Activated CD8-positive, alpha-beta memory T cell treated with anti-CD3 and anti-CD28 coated beads, Interleukin-2, amount 50 U/mL, for 4 hours (primary cell): ENCODE measurements around the gene FOXR1.

ENCODE experiments used
- DNase-seq: peaks from one replicate; pipeline ENCODE4 v3.0.0-alpha.2; 2020

Gene FOXR1, protein sequence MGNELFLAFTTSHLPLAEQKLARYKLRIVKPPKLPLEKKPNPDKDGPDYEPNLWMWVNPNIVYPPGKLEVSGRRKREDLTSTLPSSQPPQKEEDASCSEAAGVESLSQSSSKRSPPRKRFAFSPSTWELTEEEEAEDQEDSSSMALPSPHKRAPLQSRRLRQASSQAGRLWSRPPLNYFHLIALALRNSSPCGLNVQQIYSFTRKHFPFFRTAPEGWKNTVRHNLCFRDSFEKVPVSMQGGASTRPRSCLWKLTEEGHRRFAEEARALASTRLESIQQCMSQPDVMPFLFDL

DNA sequence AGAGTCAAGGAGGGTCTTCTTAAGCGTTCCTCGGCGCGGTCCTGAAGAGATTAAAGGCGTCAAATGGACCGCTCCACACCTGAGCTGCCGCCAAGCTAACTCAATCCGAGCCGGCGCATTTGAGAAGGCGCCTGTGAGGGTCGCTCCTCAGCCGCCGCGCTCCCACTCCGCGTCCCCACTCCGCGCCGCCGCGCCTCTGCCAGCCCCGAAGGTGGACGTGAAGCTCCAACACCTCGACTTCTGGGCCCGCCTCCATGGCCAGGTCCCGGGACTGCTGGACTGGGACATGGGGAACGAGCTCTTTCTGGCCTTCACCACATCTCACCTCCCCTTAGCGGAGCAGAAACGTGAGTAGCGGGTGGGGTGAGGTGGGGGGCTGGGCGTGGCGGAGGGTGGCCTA is at the start of gene FOXR1:
Gene FOXR1, plus strand, starts transcription at position 116 of the 400 bp plus-strand sequence. Its CDS starts 171 bp downstream, at position 287.
- no peak for DNase-seq

DNA sequence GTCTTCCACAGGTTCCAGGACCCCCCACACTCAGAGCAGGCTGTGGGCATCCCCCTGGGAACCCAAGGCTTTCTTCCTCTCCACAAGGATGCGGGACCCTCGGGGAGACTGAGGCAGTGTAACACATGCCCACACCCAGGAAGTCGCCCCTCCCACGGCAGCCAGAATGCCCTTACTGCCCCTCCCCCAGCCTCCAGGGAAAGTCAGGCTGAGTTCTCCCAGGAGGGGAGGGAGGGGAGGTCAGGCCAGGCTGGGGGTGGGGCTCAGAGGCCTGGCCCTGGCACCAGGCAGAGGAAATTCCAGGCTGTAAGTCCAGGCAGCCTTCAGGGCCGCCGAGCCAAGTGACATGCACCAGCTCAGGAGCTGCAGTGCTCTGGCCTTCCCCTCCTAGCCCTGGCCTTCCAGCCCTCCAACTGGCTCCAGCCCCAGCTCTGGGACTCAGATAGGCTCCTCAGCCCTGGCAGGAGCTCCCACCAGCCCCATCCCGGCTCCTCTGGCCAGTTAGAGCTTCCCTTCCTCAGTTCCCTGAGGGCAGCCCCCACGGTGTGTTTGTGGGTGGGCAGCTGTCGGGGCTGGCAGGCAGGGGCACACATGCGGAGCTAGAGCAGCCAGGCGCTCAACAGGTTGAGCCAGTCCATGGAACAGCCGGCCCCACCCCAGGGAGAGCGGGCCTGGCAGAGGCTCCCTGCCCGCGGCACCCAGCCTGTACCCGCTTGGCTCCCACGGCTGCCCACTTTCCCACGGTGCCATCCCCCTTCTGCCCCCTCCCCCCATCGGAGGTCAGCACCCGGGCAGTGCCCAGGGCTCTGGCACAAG is 49.4 kb upstream of the FOXR1 start:
- DNase-seq, result no peak

DNA sequence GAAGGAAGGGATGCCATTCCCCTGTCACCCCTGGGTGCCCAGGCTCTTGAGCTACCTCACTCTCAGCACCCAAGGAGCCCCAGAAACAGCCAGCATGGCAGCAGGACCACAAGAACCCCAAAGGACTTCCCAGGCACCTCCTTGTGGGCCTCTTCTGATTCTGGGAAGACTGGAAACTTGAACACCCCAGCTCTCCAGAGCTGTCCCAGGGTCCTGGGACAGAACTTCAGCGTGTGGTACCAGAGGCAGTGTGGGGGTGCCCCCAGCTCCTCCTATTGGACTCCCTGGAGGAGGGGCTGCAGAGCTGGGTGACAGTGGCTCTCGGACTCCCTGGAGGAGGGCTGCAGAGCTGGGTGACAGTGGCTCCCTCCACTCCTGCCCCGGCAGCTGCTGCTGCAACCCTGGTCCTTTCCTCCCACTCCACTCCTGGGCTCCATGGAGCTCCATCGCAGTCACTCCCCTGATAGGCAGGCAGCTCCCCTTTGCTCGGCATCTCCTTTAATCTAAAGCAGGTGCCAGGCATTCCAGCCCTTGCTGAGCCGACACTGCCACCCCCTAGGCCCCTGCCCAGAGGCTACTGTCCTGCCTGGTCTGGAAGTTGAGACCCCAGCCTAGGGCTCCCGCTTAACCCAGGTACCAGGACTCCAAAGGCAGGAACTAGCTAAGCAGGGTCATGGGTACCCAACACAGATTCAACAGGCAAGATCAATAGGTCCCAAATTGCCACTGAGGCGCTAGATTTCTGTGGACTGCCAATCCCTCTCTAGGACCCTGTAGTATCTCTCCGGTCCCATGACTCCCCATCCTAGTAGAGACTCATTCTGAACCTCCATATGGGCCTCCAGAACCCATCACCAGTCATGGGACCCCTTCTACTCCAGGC is 48.6 kb upstream of the FOXR1 start:
- no peak for DNase-seq

DNA sequence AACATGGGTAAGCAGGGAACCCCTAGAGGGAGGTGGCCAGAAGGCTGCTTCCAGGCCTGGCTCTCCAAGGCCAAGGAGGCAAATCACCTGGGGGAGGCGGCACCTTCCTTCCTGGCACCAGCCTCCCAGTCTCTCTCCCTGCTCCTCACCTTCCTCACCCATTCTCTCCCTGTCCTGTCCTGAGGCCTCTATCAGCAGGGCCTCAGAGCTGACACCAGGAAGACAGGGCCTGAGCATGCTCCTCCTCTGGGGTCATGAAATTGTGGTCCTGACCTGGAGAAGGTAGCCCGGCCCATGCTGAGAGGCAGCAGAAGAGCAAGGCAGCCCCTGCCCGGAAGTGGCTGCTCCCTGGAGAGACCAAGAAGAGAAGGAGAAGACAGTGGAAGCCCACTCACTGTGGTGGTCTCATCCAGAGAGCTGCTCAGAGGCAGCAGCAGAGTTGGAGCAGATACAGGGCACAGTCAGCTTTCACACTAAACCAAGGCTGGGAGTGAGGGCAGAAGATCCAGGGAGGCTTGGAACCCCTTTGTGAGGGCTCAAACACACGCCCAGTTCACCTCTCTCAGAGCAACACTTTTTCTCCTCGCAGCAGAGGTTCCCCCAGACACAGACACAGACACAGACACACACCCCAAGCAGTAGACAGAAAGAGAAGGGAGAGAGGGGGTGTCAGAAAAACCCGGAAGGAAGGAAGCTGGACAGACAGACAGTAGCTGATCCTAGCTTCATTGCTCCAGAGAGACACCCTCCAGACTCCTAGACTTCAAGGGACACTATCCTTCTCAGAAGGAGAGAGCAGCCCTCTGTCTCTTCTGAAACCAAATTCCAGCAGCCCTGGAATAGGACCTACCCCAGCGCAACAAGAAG is 47.6 kb upstream of the FOXR1 start:
- no peak for DNase-seq

DNA sequence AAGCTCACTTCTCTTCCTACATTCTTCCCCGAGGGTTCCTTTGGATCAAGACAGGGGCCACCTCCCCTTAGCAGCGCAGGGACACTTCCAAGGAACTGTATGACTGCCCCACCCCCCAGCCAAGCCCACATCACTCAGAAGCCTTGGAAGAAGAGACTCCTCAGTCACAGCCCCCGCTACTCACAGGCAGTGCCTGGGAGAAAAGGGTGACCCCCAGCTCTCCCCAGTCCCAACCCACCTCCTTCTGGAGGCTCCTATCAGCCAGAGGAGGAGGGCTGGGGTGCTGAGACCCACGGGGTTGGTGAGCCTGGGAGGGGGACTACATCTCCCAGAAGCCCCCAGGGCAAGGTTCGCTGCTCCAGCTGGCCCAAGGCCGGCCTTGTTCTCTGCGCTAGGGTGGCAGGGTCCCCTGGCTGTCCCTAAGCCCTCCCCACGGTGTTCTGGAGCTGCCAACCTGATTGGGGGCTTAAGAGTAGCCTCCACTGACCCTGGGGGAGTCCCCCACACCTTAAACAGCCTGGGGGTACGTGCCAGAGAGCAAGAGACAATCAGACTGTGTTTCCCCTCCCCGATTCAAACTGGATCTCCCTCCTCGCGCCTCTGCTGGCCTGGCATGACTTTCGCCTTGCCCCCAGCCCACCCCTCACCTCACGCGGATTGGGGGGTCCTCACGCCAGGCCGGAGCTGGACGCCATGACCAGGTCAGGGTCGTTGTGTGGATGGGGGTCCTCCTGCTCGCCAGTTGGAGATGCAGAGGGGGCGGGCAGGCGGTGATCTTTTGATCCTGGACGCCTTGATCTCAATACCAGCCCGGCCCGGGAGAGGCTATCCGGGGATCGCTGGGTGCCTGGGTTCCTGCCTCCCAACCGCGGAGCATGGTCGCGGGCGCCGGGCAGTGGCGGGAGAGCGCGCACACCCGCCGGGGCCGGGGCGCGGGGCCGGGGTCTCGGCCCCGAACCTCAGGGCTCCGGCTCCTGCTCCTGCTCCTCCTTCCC is 46.7 kb upstream of the FOXR1 start:
- DNase-seq, result peak; percentile 54

DNA sequence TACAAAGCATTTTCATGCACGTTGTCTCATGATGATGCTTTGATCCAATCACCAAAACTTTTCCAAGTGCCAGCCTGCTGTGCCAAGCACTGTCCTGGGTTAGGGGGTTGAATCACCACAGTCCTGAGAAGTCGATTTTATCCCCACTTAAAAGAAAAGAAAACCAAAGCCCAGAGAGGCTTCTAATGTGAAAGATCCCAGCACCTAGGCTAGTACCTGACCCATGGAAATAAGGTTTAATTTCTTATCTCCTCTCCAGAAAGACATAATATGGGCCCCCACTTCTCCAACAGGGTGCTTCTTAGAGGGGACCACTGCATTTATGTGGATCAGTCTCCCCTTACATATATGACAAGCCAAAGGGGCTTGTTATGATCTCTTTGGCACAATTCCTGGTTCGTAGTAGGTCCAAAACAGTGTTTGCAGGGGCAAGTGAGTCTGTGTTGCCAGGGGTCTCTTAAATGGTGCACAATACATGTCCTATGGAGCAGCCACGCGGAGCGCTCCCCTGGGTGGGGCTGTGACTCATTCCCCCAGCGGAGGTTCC is 43.9 kb upstream of the FOXR1 start:
- no peak for DNase-seq

DNA sequence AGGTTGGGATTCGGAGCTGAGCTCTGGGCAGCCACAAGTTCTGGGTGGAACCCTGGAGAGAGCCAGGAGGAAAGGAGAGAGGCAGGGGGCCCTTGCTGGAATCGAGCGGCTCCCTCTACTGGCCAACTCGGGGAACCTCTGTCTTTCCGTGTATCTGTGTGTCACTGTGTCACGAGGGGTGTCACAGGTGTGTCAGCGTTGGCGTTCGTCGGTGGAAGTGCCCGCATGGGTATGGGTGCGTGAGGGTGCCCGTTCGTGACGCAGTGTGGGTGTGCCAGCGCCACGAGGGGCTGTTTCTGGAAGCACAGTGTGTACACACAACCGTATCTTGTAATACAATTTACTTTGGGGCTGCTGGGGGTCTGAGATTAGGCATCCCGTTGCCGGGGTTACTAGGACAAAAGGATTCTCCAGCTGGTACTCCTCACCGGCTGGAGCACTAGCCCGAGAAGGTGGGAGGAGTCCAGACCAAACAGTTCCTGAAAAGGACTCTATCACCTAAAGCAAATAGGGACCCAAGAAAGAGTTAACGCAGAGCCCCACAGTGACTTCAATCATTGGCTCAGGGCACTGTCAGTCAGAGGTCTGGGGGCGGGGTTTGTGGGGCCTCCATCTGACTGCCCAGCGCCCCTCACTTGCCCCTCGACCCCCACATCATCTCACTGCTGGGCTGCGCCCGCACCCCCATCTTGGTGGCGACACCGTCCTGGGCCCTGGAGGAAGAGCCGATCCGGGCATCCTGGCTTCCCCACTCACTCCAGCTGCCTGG is 43.3 kb upstream of the FOXR1 start:
- peak; percentile 91 for DNase-seq

DNA sequence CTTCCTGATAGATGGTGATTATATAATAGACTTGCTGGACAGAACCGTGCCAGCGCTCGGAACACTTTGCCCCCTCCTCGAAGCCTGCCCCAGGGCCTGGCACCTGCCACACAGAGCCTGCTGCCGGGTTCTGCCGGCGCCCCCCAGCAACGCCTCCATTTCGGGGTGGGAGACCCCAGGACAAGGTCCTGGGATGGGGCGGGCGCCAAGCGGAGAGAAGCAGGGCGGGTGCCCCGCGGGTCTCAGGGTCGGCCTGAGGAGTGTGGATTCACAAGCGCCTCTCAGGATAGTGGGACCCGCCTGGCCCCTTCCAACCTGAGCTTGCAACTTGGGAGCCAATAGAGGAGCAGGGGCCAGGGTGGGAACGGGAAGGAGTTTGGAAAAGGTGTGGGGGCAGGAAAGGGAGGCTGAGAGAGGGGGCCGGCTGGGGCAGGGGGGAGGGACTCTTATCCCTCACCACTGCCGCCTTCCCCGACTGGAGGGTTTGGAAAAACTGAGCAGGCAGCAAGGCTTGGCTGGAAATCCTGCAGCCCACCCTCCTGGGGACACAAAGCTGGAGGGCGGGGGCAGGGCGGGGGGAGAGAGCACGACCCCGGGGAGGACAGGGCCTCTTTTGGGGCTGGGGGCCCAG is 42.6 kb upstream of the FOXR1 start:
- peak; percentile 56 for DNase-seq

DNA sequence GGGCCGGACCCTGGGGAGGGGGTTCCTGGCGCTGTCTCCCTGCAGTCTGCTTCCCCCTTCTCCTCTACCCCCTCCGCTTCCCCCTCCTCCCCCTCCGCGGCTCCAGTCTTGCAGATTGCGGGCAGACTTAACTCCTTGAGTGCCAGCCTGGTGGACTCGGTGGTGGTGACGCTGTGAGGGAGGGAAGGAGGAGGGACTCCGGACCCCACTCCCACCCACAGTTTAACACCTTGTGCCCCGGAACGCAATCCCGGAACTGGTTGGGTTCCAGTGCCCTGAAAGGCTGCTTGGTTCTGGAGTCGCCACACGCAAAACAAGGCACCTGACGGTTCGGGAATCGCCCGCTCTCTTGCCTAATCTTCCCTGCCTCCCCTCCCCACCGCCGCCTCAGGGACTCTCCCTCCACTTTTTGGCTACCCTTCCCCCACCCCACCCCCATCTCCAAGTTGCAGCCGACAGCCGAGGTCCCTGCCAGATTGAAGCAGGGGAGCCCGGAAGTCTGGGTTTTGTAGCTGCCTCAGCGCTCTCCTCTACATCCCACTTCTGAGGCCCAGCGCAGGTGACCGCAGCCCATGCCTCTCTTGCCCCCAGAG is 42.0 kb upstream of the FOXR1 start:
- peak; percentile 76 for DNase-seq

DNA sequence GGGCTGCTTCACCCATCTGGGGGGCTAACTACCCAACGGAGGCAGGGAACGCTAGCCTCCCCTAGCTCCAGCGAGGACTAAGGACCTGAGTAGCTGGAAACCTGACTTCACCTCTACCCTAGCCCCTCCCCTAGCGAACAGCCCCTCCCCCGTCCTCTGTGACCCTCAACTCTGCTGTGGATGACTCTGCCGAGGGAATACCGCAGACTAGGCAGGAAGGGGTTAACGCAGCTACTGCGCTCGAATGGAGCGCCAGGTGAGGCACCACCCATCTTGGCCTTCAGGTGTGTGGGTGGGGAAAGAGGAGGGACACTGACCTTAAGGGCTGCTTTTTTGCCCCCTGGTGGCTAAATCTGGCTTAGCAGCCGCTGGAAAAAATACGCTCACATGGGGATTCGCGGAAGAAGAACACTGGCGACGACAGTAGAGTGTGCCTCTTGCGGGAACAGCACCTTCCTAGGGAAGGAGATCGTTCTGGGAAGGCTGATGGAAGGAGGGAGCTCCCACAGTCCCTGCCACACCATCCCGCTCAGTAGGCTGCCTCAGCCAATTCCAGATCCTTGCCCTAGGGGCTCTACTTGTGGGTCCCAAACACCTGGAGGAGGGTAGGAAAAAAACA is 41.4 kb upstream of the FOXR1 start:
- DNase-seq, result peak; percentile 87

DNA sequence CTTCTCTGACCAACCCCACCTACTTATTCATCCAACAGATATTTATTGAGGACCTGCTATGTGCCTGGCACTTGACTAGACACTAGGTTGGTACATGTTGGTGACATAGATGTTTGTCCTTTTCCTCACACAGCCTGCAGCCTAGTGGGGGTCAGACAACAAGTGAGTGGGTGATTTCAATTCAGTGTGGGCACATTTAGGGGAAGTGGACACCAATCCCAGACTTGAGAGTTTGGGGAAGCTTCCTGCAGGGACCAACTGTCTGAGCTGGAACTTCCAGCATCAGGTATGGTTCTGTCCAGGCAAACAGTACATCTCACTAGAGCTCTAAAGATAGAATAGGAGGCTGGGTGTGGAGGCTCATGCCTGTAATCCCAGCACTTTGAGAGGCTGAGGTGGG is 40.0 kb upstream of the FOXR1 start:
- DNase-seq, result no peak

DNA sequence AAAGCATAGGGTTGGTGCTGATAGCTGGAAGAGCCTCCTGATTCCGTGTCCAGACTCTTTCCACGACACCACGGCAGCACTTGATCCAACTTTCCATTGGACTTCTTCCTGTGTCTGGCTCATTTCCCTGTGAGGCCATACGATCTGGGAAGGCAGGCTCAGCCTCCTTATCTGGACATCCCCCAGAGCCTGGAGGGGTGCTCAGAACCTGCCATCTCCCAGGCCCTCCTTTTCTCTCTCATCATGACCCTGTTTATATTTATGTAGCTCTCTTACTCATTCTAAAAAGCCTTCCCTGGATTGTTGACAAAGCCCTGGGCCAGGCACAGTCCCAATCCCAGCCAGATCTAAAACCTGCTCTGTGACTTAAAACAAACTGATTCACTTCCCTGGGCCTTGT is 38.1 kb upstream of the FOXR1 start:
- DNase-seq, result no peak

DNA sequence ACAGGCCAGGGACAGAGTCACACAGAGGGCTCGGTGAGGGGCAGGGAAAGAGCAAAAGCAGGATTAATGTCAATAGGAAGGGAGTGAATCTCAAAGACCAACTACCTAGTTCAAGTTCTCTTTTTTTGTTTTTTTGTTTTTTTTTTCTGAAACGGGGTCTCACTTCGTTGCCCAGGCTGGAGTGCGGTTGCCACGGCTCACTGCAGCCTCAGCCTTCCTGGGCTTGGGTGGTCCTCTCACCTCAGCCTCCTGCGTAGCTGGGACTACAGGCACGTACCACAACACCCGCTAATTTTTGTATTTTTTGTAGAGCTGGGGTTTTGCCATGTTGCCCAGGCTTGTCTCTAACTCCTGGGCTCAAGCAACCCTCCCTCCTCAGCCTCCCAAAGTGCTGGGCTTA is 36.2 kb upstream of the FOXR1 start:
- DNase-seq, result no peak

DNA sequence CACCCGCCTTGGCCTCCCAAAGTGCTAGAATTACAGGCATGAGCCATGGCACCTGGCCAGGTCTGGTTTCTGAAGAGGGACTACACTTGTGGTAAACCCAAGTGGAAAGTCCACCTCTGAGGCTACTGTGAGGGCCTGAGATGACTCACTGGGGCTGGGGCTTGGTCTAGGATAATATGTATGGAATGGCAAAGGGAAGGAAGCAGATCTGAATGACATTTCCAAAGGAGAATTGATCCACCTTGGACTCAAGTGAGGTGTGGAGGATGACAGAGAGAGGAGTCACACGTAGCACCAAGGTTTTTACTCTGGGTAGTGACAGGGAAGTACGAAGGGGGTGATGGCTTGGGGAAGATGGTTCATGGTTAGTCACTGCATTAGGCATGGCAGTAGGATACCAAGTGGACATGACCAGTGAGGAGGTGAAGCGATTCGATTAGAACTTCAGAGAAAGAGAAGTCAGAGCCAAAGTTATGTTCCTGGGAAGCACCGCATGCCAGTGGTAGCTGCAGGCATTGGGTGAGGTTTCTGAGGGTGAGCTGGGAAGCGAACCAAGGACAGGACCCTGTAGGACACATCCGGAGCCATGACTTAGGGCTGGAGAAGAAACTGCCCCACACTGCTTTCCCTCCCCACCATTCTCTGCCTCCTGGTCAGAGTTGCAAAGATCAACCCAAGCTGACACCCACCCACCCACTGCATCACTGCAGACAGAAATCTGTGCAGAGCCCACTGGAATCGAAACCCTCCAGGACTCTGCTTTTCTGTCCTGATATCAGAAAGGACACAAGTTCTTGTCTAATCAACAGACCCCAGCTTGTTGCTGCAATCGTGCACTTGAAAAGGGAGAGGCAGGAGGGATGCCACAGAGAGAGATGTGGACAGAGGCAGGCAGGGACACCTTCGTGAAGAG is 32.8 kb upstream of the FOXR1 start:
- no peak for DNase-seq

DNA sequence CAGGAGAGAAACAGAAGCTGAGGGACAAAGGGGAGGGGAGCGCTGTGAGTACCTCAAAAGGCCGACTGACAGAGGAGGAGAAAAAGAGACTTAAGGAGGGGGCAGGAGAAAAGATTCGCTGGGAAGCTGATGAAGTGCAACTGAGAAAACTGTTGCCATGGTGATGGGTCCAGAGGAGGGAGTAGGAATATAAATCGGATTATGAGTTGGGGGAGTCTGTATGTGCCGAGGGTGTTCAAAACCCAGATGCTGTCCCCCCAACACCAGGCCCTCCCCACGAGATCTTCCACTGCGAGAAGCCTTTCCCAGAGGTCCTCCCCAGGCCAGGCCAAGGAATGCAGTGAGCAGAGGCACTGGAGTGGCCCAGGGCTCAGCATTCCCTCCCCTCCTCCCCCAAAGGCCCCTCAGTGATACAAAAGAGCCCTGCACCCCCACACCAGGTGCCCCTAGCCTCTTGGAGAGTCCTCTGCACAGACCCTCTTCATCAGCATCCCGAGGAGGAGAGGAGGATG is 32.1 kb upstream of the FOXR1 start:
- no peak for DNase-seq

DNA sequence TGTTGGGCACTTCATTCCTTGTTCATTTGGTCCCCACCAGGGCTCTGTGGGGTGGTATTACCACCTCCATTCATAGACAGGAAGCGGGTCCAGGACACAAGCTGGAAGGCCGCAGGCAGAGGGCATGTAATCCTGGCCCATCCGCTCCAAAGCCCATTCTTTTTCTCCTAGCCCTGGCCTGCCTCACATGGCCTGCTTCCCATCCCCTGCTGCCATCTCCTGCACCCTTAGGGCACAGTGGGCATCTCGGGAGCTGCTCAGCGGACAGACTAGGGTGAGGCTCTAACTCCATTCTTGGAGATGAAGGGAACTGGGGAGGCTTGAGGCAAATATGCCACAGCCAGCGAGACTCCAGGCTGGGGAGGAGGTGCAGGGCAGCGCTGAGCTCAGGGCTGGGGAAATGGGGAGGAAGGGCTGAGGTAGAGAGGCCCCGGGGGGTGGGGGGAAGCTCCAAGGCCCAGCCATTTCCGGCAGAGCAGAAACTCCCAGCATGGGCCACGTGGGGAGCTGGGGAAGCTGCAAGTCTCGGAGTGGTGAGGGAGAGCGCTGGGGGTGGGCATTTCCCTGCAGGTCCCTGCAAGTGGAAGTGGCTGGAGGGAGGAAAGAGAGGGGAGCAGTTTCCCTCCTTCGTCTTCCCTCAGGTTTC is 31.5 kb upstream of the FOXR1 start:
- DNase-seq, result no peak

DNA sequence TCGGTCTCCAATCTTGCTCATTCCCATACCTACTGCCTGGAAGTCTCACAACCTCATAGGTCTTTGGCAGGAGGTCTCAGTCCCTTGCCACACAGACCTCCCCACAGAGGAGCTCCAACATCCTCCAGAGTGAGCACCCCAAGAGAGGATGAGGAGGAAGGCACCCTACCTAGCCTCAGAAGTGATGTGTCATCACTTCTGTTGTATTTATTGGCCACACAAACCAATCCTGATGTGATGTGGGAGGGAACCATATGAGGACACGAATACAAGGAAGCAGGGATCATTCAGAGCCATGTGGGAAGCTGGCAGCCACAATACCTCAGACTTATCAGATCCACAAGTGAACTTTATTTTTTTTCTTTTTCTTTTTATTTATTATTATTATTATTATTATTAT is 24.5 kb upstream of the FOXR1 start:
- DNase-seq, result no peak
